Activated naive CD8-positive, alpha-beta T cell treated with anti-CD3 and anti-CD28 coated beads for 36 hours (primary cell): ENCODE data around the gene CLEC4M. TPM values are rescaled to one million over a fixed set of nuclear protein-coding genes. Genes with fewer than 3 reads are reported as not detected.
A peak's percentile ranks its signal among the peaks of the same experiment; 100 is the strongest.

Experiments
- DNase-seq: peaks from one replicate; pipeline ENCODE4 v3.0.0; 2021
- H3K27ac Mint-ChIP-seq: one replicate; pipeline ENCODE4 v1.8.0; 2022; ENCODE audit warnings: mild to moderate bottlenecking, moderate library complexity, mixed read lengths
- H3K27me3 Mint-ChIP-seq: one replicate; pipeline ENCODE4 v1.8.0; 2022; ENCODE audit warnings: mild to moderate bottlenecking, mixed read lengths
- H3K36me3 Mint-ChIP-seq: one replicate; pipeline ENCODE4 v1.8.0; 2021; ENCODE audit warnings: mild to moderate bottlenecking, mixed read lengths
- H3K4me1 Mint-ChIP-seq: one replicate; pipeline ENCODE4 v1.8.0; 2021; ENCODE audit warnings: mixed read lengths
- H3K4me3 Mint-ChIP-seq: one replicate; pipeline ENCODE4 v1.8.0; 2022; ENCODE audit warnings: mild to moderate bottlenecking, moderate library complexity, mixed read lengths
- H3K9me3 Mint-ChIP-seq: one replicate; pipeline ENCODE4 v1.8.0; 2022; ENCODE audit warnings: mixed read lengths
- total RNA-seq, 2 experiments: library from RNA; stranded (reverse); gene quantifications; one replicate each; pipeline ENCODE4 v1.2.3, GENCODE V29; 2021

CLEC4M gene
- total RNA-seq = not detected

GRCh38 chr19:7762719-7763293 is at the start of gene CLEC4M:
Gene CLEC4M, plus strand, starts transcription at chr19:7763243. Its CDS starts 24 bp downstream, at chr19:7763267.
- no peak within 1 kb of the TSS for H3K4me3 Mint-ChIP-seq
- peaks cover 14% of the 10 kb centered on the region for H3K27me3 Mint-ChIP-seq
- no peak within 1 kb of the TSS for H3K27ac Mint-ChIP-seq
- peaks cover 6% of the 10 kb centered on the region for H3K36me3 Mint-ChIP-seq
- H3K4me1 Mint-ChIP-seq = peaks cover 7% of the 10 kb centered on the region
- no peak for DNase-seq
- peaks cover 17% of the 10 kb centered on the region for H3K9me3 Mint-ChIP-seq

GRCh38 chr19:7715671-7716070 is 47.4 kb upstream of the CLEC4M start:
- peaks cover 17% of the 10 kb centered on the region for H3K4me1 Mint-ChIP-seq
- peaks cover 11% of the 10 kb centered on the region for H3K36me3 Mint-ChIP-seq
- no peak overlapping the region for H3K27ac Mint-ChIP-seq
- no peak overlapping the region for H3K4me3 Mint-ChIP-seq
- peaks cover 7% of the 10 kb centered on the region for H3K9me3 Mint-ChIP-seq
- DNase-seq = no peak
- no peaks in the 10 kb centered on the region for H3K27me3 Mint-ChIP-seq

GRCh38 chr19:7716762-7717161 is 46.3 kb upstream of the CLEC4M start:
- peaks cover 19% of the 10 kb centered on the region for H3K4me1 Mint-ChIP-seq
- DNase-seq = no peak
- no peak overlapping the region for H3K27ac Mint-ChIP-seq
- peaks cover 7% of the 10 kb centered on the region for H3K9me3 Mint-ChIP-seq
- no peak overlapping the region for H3K4me3 Mint-ChIP-seq
- H3K36me3 Mint-ChIP-seq = peaks cover 11% of the 10 kb centered on the region
- H3K27me3 Mint-ChIP-seq = no peaks in the 10 kb centered on the region

- no peaks in the 10 kb centered on the region for H3K27me3 Mint-ChIP-seq
- peaks cover 7% of the 10 kb centered on the region for H3K9me3 Mint-ChIP-seq
- peaks cover 19% of the 10 kb centered on the region for H3K4me1 Mint-ChIP-seq
- H3K4me3 Mint-ChIP-seq = no peak overlapping the region
- peaks cover 11% of the 10 kb centered on the region for H3K36me3 Mint-ChIP-seq
- peak overlapping the region; percentile 72 for H3K27ac Mint-ChIP-seq
- DNase-seq = no peak
Measured at GRCh38 chr19:7718668-7719067, 44.4 kb upstream of the CLEC4M start.

GRCh38 chr19:7720351-7720750 is 42.7 kb upstream of the CLEC4M start:
- Mint-ChIP-seq H3K4me1 (peaks cover 10% of the 10 kb centered on the region), H3K4me3 (no peak overlapping the region), H3K36me3 (peaks cover 10% of the 10 kb centered on the region), H3K9me3 (peaks cover 7% of the 10 kb centered on the region), H3K27ac (no peak overlapping the region), H3K27me3 (no peaks in the 10 kb centered on the region)
- no peak for DNase-seq

- no peak for DNase-seq
- Mint-ChIP-seq H3K27ac (no peak overlapping the region), H3K4me3 (no peak overlapping the region), H3K36me3 (peaks cover 4% of the 10 kb centered on the region), H3K4me1 (peaks cover 10% of the 10 kb centered on the region), H3K9me3 (no peaks in the 10 kb centered on the region), H3K27me3 (peaks cover 1% of the 10 kb centered on the region)
Measured at GRCh38 chr19:7722231-7722651, 40.8 kb upstream of the CLEC4M start.

- DNase-seq = no peak
- Mint-ChIP-seq H3K4me1 (peaks cover 9% of the 10 kb centered on the region), H3K9me3 (no peaks in the 10 kb centered on the region), H3K36me3 (no peaks in the 10 kb centered on the region), H3K4me3 (no peak overlapping the region), H3K27me3 (peaks cover 35% of the 10 kb centered on the region), H3K27ac (no peak overlapping the region)
Measured at GRCh38 chr19:7725791-7726190, 37.3 kb upstream of the CLEC4M start.

- Mint-ChIP-seq H3K27ac (no peak overlapping the region), H3K4me3 (no peak overlapping the region), H3K27me3 (peaks cover 49% of the 10 kb centered on the region), H3K36me3 (no peaks in the 10 kb centered on the region), H3K4me1 (peaks cover 7% of the 10 kb centered on the region), H3K9me3 (no peaks in the 10 kb centered on the region)
- DNase-seq = no peak
Measured at GRCh38 chr19:7729211-7729610, 33.8 kb upstream of the CLEC4M start.

- Mint-ChIP-seq H3K4me1 (peaks cover 7% of the 10 kb centered on the region), H3K27me3 (peaks cover 49% of the 10 kb centered on the region), H3K9me3 (no peaks in the 10 kb centered on the region), H3K27ac (no peak overlapping the region), H3K36me3 (no peaks in the 10 kb centered on the region), H3K4me3 (peak overlapping the region; percentile 25)
- no peak for DNase-seq
Measured at GRCh38 chr19:7729831-7730285, 33.2 kb upstream of the CLEC4M start.

GRCh38 chr19:7730286-7731217 is 32.5 kb upstream of the CLEC4M start:
- Mint-ChIP-seq H3K27me3 (peaks cover 49% of the 10 kb centered on the region), H3K4me1 (peaks cover 7% of the 10 kb centered on the region), H3K27ac (no peak overlapping the region), H3K9me3 (no peaks in the 10 kb centered on the region), H3K36me3 (no peaks in the 10 kb centered on the region), H3K4me3 (peak overlapping the region; percentile 44)
- no peak for DNase-seq

- Mint-ChIP-seq H3K27ac (no peak overlapping the region), H3K4me1 (peaks cover 7% of the 10 kb centered on the region), H3K36me3 (no peaks in the 10 kb centered on the region), H3K27me3 (peaks cover 49% of the 10 kb centered on the region), H3K9me3 (no peaks in the 10 kb centered on the region), H3K4me3 (no peak overlapping the region)
- DNase-seq = no peak
Measured at GRCh38 chr19:7731218-7731595, 31.8 kb upstream of the CLEC4M start.

GRCh38 chr19:7731615-7732014 is 31.4 kb upstream of the CLEC4M start:
- Mint-ChIP-seq H3K4me3 (no peak overlapping the region), H3K36me3 (no peaks in the 10 kb centered on the region), H3K27ac (no peak overlapping the region), H3K4me1 (peaks cover 7% of the 10 kb centered on the region), H3K9me3 (no peaks in the 10 kb centered on the region), H3K27me3 (peaks cover 49% of the 10 kb centered on the region)
- no peak for DNase-seq

GRCh38 chr19:7732045-7732444 is 31.0 kb upstream of the CLEC4M start, which contains the start of gene CLEC4G:
Gene CLEC4G, minus strand, starts transcription at chr19:7732110. Its CDS starts 8 bp downstream, at chr19:7732102.
- peak within 1 kb of the TSS; percentile 44 for H3K4me3 Mint-ChIP-seq
- H3K36me3 Mint-ChIP-seq = no peaks in the 10 kb centered on the region
- no peak within 1 kb of the TSS for H3K27ac Mint-ChIP-seq
- H3K27me3 Mint-ChIP-seq = peaks cover 49% of the 10 kb centered on the region
- DNase-seq = no peak
- no peaks in the 10 kb centered on the region for H3K9me3 Mint-ChIP-seq
- H3K4me1 Mint-ChIP-seq = peaks cover 7% of the 10 kb centered on the region

GRCh38 chr19:7733376-7733775 is 29.7 kb upstream of the CLEC4M start:
- H3K4me3 Mint-ChIP-seq = no peak overlapping the region

More at GRCh38 chr19:7733376-7733775, 29.7 kb upstream of the CLEC4M start:
- DNase-seq = no peak
- Mint-ChIP-seq H3K9me3 (no peaks in the 10 kb centered on the region), H3K36me3 (no peaks in the 10 kb centered on the region), H3K27ac (no peak overlapping the region), H3K4me1 (peaks cover 15% of the 10 kb centered on the region), H3K27me3 (peaks cover 37% of the 10 kb centered on the region)
